ENCODE results near the gene ASB11.

Gene ASB11, protein sequence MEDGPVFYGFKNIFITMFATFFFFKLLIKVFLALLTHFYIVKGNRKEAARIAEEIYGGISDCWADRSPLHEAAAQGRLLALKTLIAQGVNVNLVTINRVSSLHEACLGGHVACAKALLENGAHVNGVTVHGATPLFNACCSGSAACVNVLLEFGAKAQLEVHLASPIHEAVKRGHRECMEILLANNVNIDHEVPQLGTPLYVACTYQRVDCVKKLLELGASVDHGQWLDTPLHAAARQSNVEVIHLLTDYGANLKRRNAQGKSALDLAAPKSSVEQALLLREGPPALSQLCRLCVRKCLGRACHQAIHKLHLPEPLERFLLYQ

GRCh38 chrX:15315509-15315908 is at the start of gene ASB11:
ASB11 (minus strand) TSS chrX:15315640; CDS start chrX:15315605, 35 bp downstream.
- DNase-seq (ENCODE audit: low read depth in 2 of 3, low spot score in 1 of 3) = no peak

DNA sequence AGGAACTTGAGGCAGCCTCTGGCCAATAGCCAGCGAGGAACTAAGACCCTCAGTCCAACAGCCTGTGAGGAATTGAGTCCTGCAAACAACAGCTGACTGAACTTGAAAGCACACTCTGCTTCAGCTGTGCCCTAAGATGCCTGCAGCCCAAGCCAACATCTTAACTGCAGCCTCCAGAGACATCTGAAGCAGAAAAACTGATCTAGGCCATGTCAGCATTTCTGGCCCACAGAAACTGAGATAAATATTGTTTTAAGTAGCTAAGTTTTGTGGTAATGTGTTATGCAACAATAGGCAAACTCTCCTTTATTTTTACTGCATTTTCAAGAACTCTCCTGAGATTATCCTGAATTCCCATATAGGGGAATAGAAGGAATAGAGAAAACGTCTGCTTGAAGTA is 44.3 kb upstream of the ASB11 start:
- DNase-seq (ENCODE audit: low read depth in 2 of 3, low spot score in 1 of 3) = no peak

DNA sequence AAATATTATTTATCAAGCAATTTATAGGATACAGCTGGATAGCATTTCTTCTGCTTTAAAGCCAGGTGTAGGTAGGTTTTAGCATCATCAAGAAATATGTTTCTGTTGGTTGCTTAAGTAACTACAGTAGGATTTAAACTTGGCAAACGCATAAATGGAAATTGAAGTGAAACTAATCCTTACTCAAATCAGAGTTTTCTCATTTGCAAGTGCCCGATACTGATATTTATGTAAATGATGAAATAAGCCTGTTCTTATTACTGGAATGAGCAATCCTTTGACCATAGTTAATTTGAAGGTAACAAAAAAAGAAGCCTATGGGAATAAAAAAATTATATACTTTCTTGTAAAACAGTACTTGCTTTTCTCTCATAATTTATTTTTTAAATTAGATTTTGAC is 43.1 kb upstream of the ASB11 start:
- no peak for DNase-seq (ENCODE audit: low read depth in 2 of 3, low spot score in 1 of 3)

- DNase-seq (ENCODE audit: low read depth in 2 of 3, low spot score in 1 of 3) = no peak
These were observed 41.0 kb upstream of the ASB11 start for GRCh38 chrX:15356444-15356843.

GRCh38 chrX:15350329-15350996 is 35.0 kb upstream of the ASB11 start:
- DNase-seq (ENCODE audit: low read depth in 2 of 3, low spot score in 1 of 3) = no peak

DNA sequence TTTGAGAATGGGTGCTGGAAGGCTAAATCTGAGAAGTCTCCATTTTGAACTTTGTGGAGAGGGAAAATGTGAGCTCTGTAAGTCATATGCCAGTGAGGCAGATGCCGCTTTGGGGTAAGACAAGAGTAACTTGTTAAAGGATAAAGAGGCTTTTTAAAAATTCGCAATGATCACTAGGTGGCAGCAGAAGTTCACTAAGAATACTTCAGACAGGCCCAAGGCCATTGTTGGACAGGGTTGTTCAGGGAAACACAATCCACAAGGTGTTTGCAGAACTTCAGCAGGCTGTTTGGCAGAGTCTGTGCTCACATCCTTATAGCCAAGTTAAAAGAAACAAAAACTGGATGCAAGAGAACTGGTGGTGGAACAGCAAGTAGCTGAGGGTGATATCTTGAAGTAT is 33.6 kb upstream of the ASB11 start:
- peak in 1 of 3 donors; percentile 31 for DNase-seq (ENCODE audit: low read depth in 2 of 3, low spot score in 1 of 3)

- DNase-seq (ENCODE audit: low read depth in 2 of 3, low spot score in 1 of 3) = no peak
These were observed 30.5 kb upstream of the ASB11 start for GRCh38 chrX:15345976-15346375.

GRCh38 chrX:15344106-15344505 is 28.7 kb upstream of the ASB11 start:
- no peak for DNase-seq (ENCODE audit: low read depth in 2 of 3, low spot score in 1 of 3)

GRCh38 chrX:15343075-15343476 is 27.6 kb upstream of the ASB11 start:
- DNase-seq (ENCODE audit: low read depth in 2 of 3, low spot score in 1 of 3) = no peak

DNA sequence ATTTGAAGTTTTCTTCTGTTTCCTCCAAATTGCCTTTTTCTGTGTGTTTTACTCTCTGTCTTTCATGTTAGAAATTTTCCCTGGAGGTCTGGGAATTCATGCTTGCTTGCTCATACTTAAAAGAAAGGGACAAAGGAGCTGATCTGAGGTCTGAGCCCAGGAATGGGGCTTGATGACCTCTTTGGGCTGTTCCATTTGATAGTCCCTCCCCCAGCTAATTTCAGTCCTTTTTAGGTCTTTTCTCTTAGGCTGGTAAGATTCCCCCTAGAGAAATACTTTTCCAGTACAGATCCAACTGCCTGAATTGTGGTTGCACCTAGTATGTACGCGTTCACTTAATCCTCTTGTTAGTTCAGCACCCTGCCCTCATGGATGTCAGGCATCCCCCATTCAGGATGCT is 25.4 kb upstream of the ASB11 start:
- DNase-seq (ENCODE audit: low read depth in 2 of 3, low spot score in 1 of 3) = no peak

DNA sequence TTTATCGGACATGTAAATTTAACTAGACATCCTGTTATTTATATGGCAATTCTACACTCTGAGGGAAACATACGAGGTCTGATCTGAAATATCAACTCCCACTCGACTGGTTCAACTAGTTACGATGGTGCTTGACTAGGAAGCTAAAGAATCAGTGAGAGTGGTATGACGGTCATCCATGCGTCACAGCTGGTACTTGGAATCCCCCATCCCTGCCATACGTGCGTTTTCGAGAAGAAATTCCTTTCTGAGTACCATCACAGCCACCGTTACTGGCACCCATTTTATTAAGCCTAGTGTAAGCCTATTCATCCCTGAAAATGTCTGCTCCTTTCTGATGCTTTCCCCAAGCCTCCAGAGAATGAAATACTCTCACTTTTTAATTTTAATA is 20.6 kb upstream of the ASB11 start:
- DNase-seq (ENCODE audit: low read depth in 2 of 3, low spot score in 1 of 3) = peak in 1 of 3 donors; percentile 11

GRCh38 chrX:15335135-15336022 is 19.9 kb upstream of the ASB11 start, which contains the start of gene PIGA:
PIGA (minus strand) TSS chrX:15335523; CDS start chrX:15331930, 3,593 bp downstream.
- DNase-seq (ENCODE audit: low read depth in 2 of 3, low spot score in 1 of 3) = peak; percentile 72 to 87 (median 82)

DNA sequence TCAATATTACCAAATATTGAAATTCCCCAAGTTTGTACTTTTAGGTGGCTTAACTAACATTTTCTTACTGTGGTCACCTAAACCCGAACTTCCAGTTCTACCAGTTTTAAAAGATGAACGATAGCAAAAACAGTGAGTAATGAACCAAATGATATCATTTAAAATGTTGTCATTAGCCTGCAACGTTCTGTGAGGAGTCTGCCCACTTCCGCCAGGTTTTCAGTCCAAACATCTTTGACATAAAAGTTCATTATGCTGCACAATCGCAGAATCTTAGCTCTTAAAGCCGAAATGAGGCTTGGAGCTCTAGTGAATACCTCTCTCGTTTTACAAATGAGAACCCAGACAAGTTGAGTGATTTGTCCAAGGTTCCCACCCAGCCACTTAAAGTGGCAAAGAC is 19.1 kb upstream of the ASB11 start:
- DNase-seq (ENCODE audit: low read depth in 2 of 3, low spot score in 1 of 3) = no peak

GRCh38 chrX:15328821-15329220 is 13.4 kb upstream of the ASB11 start:
- no peak for DNase-seq (ENCODE audit: low read depth in 2 of 3, low spot score in 1 of 3)

GRCh38 chrX:15328131-15328530 is 12.7 kb upstream of the ASB11 start:
- DNase-seq (ENCODE audit: low read depth in 2 of 3, low spot score in 1 of 3) = no peak

- no peak for DNase-seq (ENCODE audit: low read depth in 2 of 3, low spot score in 1 of 3)
These were observed 7.0 kb upstream of the ASB11 start for GRCh38 chrX:15322472-15322871.

DNA sequence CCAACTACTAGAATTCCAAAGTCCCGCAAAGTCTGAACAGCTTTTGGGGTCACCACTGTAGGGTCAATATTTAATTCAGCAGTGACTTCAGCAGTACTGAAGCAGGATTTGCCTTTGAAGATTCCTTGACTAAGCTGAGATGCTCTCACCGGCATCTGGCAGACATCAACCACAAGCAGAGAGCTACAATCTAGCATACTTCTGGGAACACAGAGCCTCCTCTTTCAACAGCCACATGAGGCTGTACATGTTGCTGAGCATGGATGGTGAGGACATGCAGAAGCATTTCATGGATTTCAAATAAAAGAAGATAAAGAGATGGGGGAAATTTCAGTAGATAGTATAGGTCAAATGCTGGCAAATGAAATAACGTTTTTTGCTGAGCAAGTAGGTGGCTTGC is 6.6 kb upstream of the ASB11 start:
- no peak for DNase-seq (ENCODE audit: low read depth in 2 of 3, low spot score in 1 of 3)

DNA sequence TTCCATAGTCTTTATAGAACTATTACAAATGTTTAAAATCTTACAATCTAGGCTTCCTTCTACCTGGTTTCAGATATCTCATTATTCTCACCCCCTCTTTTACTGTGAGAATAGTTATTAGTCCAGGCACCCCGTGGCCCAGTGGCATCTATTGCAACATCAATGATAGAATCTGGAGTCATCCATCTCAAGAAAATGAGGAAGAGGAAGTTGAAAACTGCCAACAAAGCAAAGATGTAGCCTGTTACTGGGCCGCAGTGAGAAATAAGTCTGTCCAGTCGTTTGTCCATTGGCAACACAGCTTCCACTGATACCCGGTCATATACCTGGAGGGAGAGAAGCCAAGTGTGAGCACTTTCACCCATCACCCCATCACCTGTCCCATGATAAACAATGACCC is 6.0 kb upstream of the ASB11 start:
- no peak for DNase-seq (ENCODE audit: low read depth in 2 of 3, low spot score in 1 of 3)

DNA sequence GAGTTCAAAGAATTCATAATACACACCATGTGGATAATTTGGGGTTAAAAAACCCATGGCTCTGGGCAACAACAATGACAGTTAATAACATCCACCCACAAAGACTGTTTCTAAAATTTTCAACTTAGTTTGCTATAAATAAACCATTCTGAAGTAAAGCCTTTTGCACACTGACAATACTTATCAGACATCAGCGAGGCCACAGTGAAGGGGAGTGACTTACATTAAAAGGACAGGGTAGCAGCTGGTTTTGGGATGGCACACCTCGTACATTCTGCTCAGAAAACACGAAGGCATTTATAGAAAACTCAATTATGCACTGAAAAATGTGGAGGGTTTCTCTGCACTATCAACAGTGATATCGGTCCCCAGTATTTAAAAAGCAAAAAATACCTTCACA is 4.9 kb upstream of the ASB11 start:
- DNase-seq (ENCODE audit: low read depth in 2 of 3, low spot score in 1 of 3) = no peak

DNA sequence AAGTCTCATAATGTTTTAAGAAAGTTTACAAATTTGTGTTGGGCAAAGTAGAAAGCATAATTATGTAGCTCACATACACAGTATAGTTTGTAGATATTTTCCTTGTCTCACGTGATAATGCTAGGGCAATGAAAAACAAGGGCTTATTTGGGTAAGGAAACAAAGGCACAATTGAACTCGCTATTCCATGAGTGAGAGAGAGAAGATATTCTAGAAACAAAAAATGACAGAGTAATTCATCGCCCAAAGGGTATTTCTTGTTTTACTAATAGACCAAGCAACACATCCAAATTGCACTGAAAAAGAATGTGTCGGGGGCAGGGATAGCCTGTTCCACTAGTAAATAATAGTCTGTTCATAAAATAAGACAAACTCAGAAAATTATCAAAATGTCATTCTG is 3.6 kb upstream of the ASB11 start:
- DNase-seq (ENCODE audit: low read depth in 2 of 3, low spot score in 1 of 3) = no peak

- no peak for DNase-seq (ENCODE audit: low read depth in 2 of 3, low spot score in 1 of 3)
These were observed 968 bp downstream of the ASB11 start for GRCh38 chrX:15314472-15314871.

GRCh38 chrX:15311119-15311518 is 4.3 kb downstream of the ASB11 start:
- no peak for DNase-seq (ENCODE audit: low read depth in 2 of 3, low spot score in 1 of 3)
